Endothelial cell of umbilical vein (primary cell): ENCODE measurements around the gene WFDC13. TPM values are rescaled to one million over a fixed set of nuclear protein-coding genes. Genes with fewer than 3 reads are reported as not detected.

Source experiments
- BruUV-seq: library from RNA; stranded (reverse); fragments of 400-500 nt; replicated peaks from 2 replicates; lab custom pipeline; 2021; lab: Mats Ljungman, UMichigan
- CTCF ChIA-PET: fragments of 300-600, 350-600 bp; sonication (Branson Sonifier 250); formaldehyde crosslinking; loops from one replicate; lab custom pipeline; 2021; ENCODE audit warnings: antibody characterized with exemption, inconsistent platforms; lab: Charles Lee
- POLR2A ChIA-PET: fragments of 300-600, 350-600 bp; sonication (Branson Sonifier 250); formaldehyde crosslinking; loops from one replicate; lab custom pipeline; 2021; ENCODE audit warnings: antibody characterized with exemption, inconsistent platforms; lab: Charles Lee
- DNase-seq: peaks from one replicate; pipeline ENCODE4 v3.0.0-alpha.2; 2011; ENCODE audit warnings: low read depth, low spot score
- FAIRE-seq: peaks from 2 replicates; lab custom pipeline; 2011; peaks lifted over from hg19 to GRCh38; lab: Jason Lieb, UNC
- H2AFZ ChIP-seq: 2 replicates; pipeline ENCODE4 v1.6.0; 2012; ENCODE audit warnings: low read depth, low read length, control low read depth, inconsistent platforms
- H3K27ac ChIP-seq: 2 replicates; pipeline ENCODE4 v1.5.1; 2011; ENCODE audit warnings: low read depth, mild to moderate bottlenecking, control low read depth, low read length, moderate library complexity; ENCODE audit not compliant: insufficient read depth
- H3K27me3 ChIP-seq, 2 experiments: 2 replicates each; pipeline versions ENCODE4 v1.6.0 to v1.6.1; 2011; ENCODE audit warnings: low read length in 2 of 2, mixed read lengths in 1 of 2; ENCODE audit not compliant: control insufficient read depth in 2 of 2, insufficient read depth in 2 of 2
- H3K36me3 ChIP-seq, 2 experiments: 2 replicates in 1 of 2; 3 replicates in 1 of 2; pipeline ENCODE4 v1.5.1; 2011; ENCODE audit warnings: low read length in 2 of 2, mild to moderate bottlenecking in 1 of 2, moderate library complexity in 1 of 2; ENCODE audit not compliant: control insufficient read depth in 2 of 2, insufficient read depth in 2 of 2; ENCODE audit errors: extremely low read depth in 1 of 2
- H3K4me1 ChIP-seq: 3 replicates; pipeline ENCODE4 v1.5.1; 2011; ENCODE audit warnings: mild to moderate bottlenecking, low read length; ENCODE audit not compliant: control insufficient read depth, insufficient read depth; ENCODE audit errors: extremely low read depth
- H3K4me2 ChIP-seq: 2 replicates; pipeline ENCODE4 v1.6.1; 2011; ENCODE audit warnings: low read length, control low read depth, mixed read lengths; ENCODE audit not compliant: insufficient read depth
- H3K4me3 ChIP-seq, 3 experiments: fragments of 200-600 bp in 1 of 3; sonication (generic), shearing (Covaris generic) in 1 of 3; replicated peaks in 1 of 3; 2 replicates each; pipeline ENCODE4 v1.5.1; 2011 to 2016; ENCODE audit warnings: control low read depth in 3 of 3, low read length in 3 of 3, mild to moderate bottlenecking in 2 of 3, inconsistent platforms in 1 of 3, low read depth in 1 of 3, moderate library complexity in 1 of 3; ENCODE audit not compliant: insufficient read depth in 1 of 3
- H3K79me2 ChIP-seq: 2 replicates; pipeline ENCODE4 v1.6.0; 2012; ENCODE audit warnings: low read length, inconsistent platforms; ENCODE audit not compliant: control insufficient read depth, insufficient read depth
- H3K9ac ChIP-seq: replicated peaks from 2 replicates; pipeline ENCODE3; 2011; ENCODE audit warnings: low read length, control low read depth; ENCODE audit not compliant: insufficient read depth; ENCODE audit errors: extremely low read depth
- H3K9me1 ChIP-seq: replicated peaks from 3 replicates; pipeline ENCODE4 v1.6.0; 2011; ENCODE audit warnings: mild to moderate bottlenecking, low read length; ENCODE audit not compliant: control insufficient read depth, insufficient read depth; ENCODE audit errors: extremely low read depth
- H3K9me3 ChIP-seq: replicated peaks from 2 replicates; pipeline ENCODE4 v1.5.1; 2012; ENCODE audit warnings: low read length, inconsistent platforms; ENCODE audit not compliant: control insufficient read depth, insufficient read depth
- H4K20me1 ChIP-seq: replicated peaks from 2 replicates; pipeline ENCODE3; 2011; ENCODE audit warnings: mild to moderate bottlenecking, low read length; ENCODE audit not compliant: control insufficient read depth, insufficient read depth; ENCODE audit errors: extremely low read depth
- CTCF ChIP-seq, 2 donors: IDR thresholded peaks; 1 replicate in 1 of 2; 2 replicates in 1 of 2; pipeline ENCODE4 v1.5.1; 2011; ENCODE audit warnings: low read length in 2 of 2, mild to moderate bottlenecking in 2 of 2, moderate library complexity in 2 of 2, control low read depth in 1 of 2, inconsistent platforms in 1 of 2, low read depth in 1 of 2; ENCODE audit not compliant: insufficient read depth in 1 of 2; ENCODE audit errors: extremely low read depth in 1 of 2
- EZH2 ChIP-seq: IDR thresholded peaks from 2 replicates; pipeline ENCODE4 v1.6.1; 2012; ENCODE audit warnings: borderline replicate concordance, low read depth, mild to moderate bottlenecking, moderate library complexity, low read length, inconsistent platforms; ENCODE audit not compliant: severe bottlenecking
- FOS ChIP-seq: IDR thresholded peaks from 2 replicates; pipeline ENCODE4 v1.6.1; 2011; ENCODE audit warnings: mild to moderate bottlenecking, low read length, moderate library complexity, borderline replicate concordance; ENCODE audit not compliant: insufficient read depth
- GATA2 ChIP-seq: IDR thresholded peaks from 2 replicates; pipeline ENCODE4 v1.7.0; 2011; ENCODE audit warnings: low read depth, mild to moderate bottlenecking, moderate library complexity, mixed read lengths, low read length; ENCODE audit not compliant: insufficient read length, insufficient read depth
- JUN ChIP-seq: IDR thresholded peaks from 2 replicates; pipeline ENCODE4 v1.6.1; 2011; ENCODE audit warnings: borderline replicate concordance, low read depth; ENCODE audit not compliant: insufficient read length, insufficient read depth
- MYC ChIP-seq: IDR thresholded peaks from one replicate; pipeline ENCODE4 v1.6.1; 2011; ENCODE audit warnings: mild to moderate bottlenecking, low read depth, low read length
- POLR2A ChIP-seq: IDR thresholded peaks from 2 replicates; pipeline ENCODE4 v1.6.1; 2012; ENCODE audit warnings: low read depth, mild to moderate bottlenecking, control low read depth, low read length
- POLR2AphosphoS5 ChIP-seq: IDR thresholded peaks from 2 replicates; pipeline ENCODE4 v1.6.1; 2012; ENCODE audit warnings: low read depth, mild to moderate bottlenecking, control low read depth, low read length, moderate library complexity; ENCODE audit not compliant: insufficient read depth
- dilution Hi-C: fragments of 300-500 bp; cut with MboI; formaldehyde crosslinking; loops from one replicate; pipeline ENCODE4 v1.15.0; 2019; ENCODE audit warnings: low sequenced_read_pairs; ENCODE audit not compliant: extremely low pct_ligation_motif_present
- intact Hi-C: fragments of 100-400 bp; cut with micrococcal nuclease; formaldehyde crosslinking; loops from one replicate; pipeline ENCODE4 v1.10.0; 2022
- polyA plus RNA-seq, 4 experiments: library from polyadenylated mRNA; depleted of rRNA in 3 of 4; stranded (reverse) in 3 of 4; unstranded in 1 of 4; fragments of >200 nt; gene quantifications; 2 replicates each; pipeline versions ENCODE4 v1.2.1 to v1.2.3, GENCODE V29; 2011 to 2012; ENCODE audit warnings: missing spikeins in 1 of 4
- total RNA-seq: library from RNA; stranded (reverse); gene quantifications from 2 replicates; pipeline ENCODE4 v1.2.3, GENCODE V29; 2021
- TF ChIP-seq, protein P1 (sequence below): IDR thresholded peaks from 2 replicates; pipeline ENCODE4 v1.6.1; 2011; ENCODE audit not compliant: insufficient read depth, insufficient read length

The WFDC13 gene
- total and polyA plus RNA-seq, 2 donors (not counting 3 experiments of a cell fraction or from before 2014, with no cell fraction given), result not detected

DNA sequence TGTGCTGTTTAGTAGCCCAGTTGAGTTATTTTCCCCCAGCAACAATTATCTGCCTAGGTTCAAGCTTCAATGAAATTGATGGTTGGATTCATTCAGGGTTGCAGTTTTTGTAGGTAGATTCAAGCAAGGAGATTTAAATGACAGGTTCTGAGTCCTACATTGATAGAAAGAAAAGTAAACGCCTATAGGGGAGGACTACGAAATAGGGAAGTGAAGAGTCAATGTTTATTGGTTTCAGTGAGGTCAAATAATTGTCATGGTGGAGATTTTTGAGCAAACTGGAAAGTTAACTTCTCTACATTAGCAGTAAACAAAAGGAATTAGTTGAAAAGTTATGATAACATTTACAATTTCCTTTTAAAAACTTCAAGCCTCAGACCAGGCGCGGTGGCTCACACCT is 734 bp upstream of the WFDC13 start:
- no peaks in the 10 kb centered on the region for H3K4me1 ChIP-seq
- no peak overlapping the region for H3K27ac ChIP-seq
- no peaks in the 10 kb centered on the region for H3K9me3 ChIP-seq
- intact Hi-C loops (no loop called here), dilution Hi-C loops (no loop called here)
- H3K4me3 ChIP-seq, result no peak overlapping the region
- BruUV-seq, result no TSS peak
- H3K36me3 ChIP-seq, result no peaks in the 10 kb centered on the region
- no peaks in the 10 kb centered on the region for H3K79me2 ChIP-seq
- H3K4me2 ChIP-seq, result no peak overlapping the region
- ChIA-PET POLR2A (no interaction called here), CTCF (no interaction called here)
- H4K20me1 ChIP-seq, result no peaks in the 10 kb centered on the region
- H2AFZ ChIP-seq, result no peak overlapping the region
- no peaks in the 10 kb centered on the region for H3K27me3 ChIP-seq
- no peak for DNase-seq
- no peaks in the 10 kb centered on the region for H3K9me1 ChIP-seq
- no peak for FAIRE-seq
- no peak for TF ChIP-seq JUN
- TF ChIP-seq GATA2, result no peak
- TF ChIP-seq, protein P1, sequence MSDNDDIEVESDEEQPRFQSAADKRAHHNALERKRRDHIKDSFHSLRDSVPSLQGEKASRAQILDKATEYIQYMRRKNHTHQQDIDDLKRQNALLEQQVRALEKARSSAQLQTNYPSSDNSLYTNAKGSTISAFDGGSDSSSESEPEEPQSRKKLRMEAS, result no peak
- no peak for TF ChIP-seq POLR2A
- H3K9ac ChIP-seq, result no peak overlapping the region

DNA sequence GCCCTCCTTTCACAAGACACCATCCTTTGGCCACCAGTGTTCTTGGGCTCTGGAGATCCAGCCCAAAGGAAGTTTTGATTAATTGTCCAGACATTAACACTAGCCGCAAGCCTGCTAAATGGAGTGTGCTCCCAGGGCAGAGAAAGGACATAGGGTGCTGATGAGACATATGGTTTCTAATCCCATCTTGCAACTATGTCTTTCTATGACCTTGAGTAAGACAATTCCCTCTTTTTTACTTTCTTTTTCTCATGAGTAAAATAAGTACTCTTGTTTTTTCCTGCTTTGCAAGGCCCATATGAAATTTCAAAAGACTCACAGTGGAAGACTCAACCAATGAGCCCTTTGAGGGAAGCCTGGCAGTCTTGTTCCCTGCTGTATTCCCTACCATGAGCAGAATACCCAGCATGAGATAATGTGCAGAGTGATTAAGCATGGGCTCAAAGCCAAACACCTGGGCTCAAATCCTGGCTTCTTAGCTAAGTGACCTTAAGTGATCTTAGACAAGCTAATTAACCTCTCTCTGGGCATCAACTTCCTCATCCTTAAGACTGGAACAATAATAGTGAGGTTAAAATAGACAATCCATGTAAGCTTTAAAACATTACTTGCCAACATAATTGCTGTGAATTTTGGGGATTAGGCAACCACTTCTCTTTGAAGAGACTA is 3.3 kb downstream of the WFDC13 start, which contains the start of gene WFDC10B:
Gene WFDC10B, minus strand, starts transcription at position 51 of the 669 bp plus-strand sequence. CDS start 19,027 bp downstream, outside the sequence.
- Histone ChIP-seq H3K4me1 (no peaks in the 10 kb centered on the region), H4K20me1 (no peaks in the 10 kb centered on the region), H3K27ac (no peak within 1 kb of the TSS), H3K79me2 (no peaks in the 10 kb centered on the region), H3K27me3 (no peaks in the 10 kb centered on the region), H3K36me3 (no peaks in the 10 kb centered on the region), H2AFZ (no peak within 1 kb of the TSS), H3K9me1 (no peaks in the 10 kb centered on the region), H3K4me3 (no peak within 1 kb of the TSS), H3K4me2 (no peak within 1 kb of the TSS), H3K9me3 (no peaks in the 10 kb centered on the region), H3K9ac (no peak within 1 kb of the TSS)
- intact Hi-C loops (no loop called here), dilution Hi-C loops (no loop called here)
- ChIA-PET CTCF (no interaction called here), POLR2A (no interaction called here)
- TF ChIP-seq MYC, result no peak
- TF ChIP-seq JUN, result no peak
- TF ChIP-seq CTCF (IDR thresholded peaks at IDR 0.05; ENCODE audit: extremely low read depth in 1 of 2, insufficient read depth in 1 of 2, low read depth in 1 of 2, low read length in 2 of 2), result no peak
- no peak for TF ChIP-seq EZH2
- TF ChIP-seq, protein P1, result no peak
- TF ChIP-seq FOS, result no peak
- no peak for TF ChIP-seq GATA2
- no peak for TF ChIP-seq POLR2A
- no peak for TF ChIP-seq POLR2AphosphoS5
- no peak for FAIRE-seq
- no peak for DNase-seq
- BruUV-seq, result no TSS peak
